ENCODE data around the gene ANKRD40CL.

- TF ChIP-seq CTCF (conservative IDR thresholded peaks at IDR 0.05; ENCODE audit: low read length) (no peak), EZH2phosphoT487 (IDR thresholded peaks at IDR 0.05; ENCODE audit: borderline replicate concordance) (no peak)
These were observed 895 bp downstream of the ANKRD40CL start for GRCh38 chr17:50766222-50767023.
